Measurements from ENCODE around the gene FN3K.

GRCh38 chr17:82781894-82782274, 46.5 kb downstream of the FN3K start:
- TF ChIP-seq CTCF (IDR thresholded peaks at IDR 0.05): peak; percentile 84 to 97 (median 95)
- peak in 1 of 2 donors; percentile 37 for TF ChIP-seq EP300 (IDR thresholded peaks at IDR 0.05)

All from tibial nerve (tissue), 4 donors.